Measurements from ENCODE around the gene RANBP17. TPM values are rescaled to one million over a fixed set of nuclear protein-coding genes. Genes with fewer than 3 reads are reported as not detected.

The RANBP17 gene
- total and polyA plus RNA-seq, 2 of the 4 experiments (the other 2 are of a cell fraction), result 8.2 to 29.0 TPM

- no peaks in the 10 kb centered on the region for H3K79me1 ChIP-seq (ENCODE audit: low read depth in 1 of 2, low read length in 2 of 2)
- H3K56ac ChIP-seq (ENCODE audit: extremely low read depth, insufficient read depth, low read length), result no peak overlapping the region
- H4K5ac ChIP-seq (ENCODE audit: low read depth, low read length), result no peak overlapping the region
- H3K18ac ChIP-seq (ENCODE audit: low read depth, low read length), result no peak overlapping the region
- dilution Hi-C loops (cut with HindIII; ENCODE audit: low sequenced_read_pairs, unreplicated experiment), result no loop called here
- H3K4me3 ChIP-seq (ENCODE audit: insufficient read depth, low read depth, low read length), result no peak overlapping the region
- H2AFZ ChIP-seq (replicated peaks; ENCODE audit: low read length, poor library complexity), result no peak overlapping the region
- H4K20me1 ChIP-seq (ENCODE audit: insufficient read depth, low read length), result no peaks in the 10 kb centered on the region
- H3K4me1 ChIP-seq (ENCODE audit: control insufficient read depth, insufficient read depth, low read length), result peaks cover 3% of the 10 kb centered on the region; the same call in 1 of the 2 replicates
- intact Hi-C loops (cut with micrococcal nuclease), result loop anchor here (5.0 kb wide), 2 partner anchors 165 to 340 kb away; no protein-coding TSS in a partner anchor
- no peak overlapping the region for H3K4me2 ChIP-seq (ENCODE audit: low read depth, low read length)
- in situ Hi-C loops (cut with MboI; ENCODE audit: low sequenced_read_pairs), result loop anchor here (25.0 kb wide), 1 partner anchor 340 kb away; no protein-coding TSS in a partner anchor
- DNase-seq (peak; percentile 54), ATAC-seq (ENCODE audit: low read depth) (peak; percentile 75)
- no peak overlapping the region for H3K9ac ChIP-seq (ENCODE audit: low read depth, low read length)
- ChIA-PET POLR2A (ENCODE audit: unreplicated experiment) (no interaction called here), CTCF (interaction anchor here (0.5 to 1.0 kb wide), 6 partner anchors 16 to 322 kb away, joined by 3 read pairs; no protein-coding TSS in a partner anchor)
- TF ChIP-seq CEBPB (IDR thresholded peaks at IDR 0.05; ENCODE audit: low read depth, low read length) (no peak), BHLHE40 (IDR thresholded peaks at IDR 0.05; ENCODE audit: low read depth, low read length) (no peak), SMC3 (IDR thresholded peaks at IDR 0.05; ENCODE audit: low read depth, low read length) (peak; percentile 48; the same call in 1 of the 2 replicates), NFE2L2 (IDR thresholded peaks at IDR 0.05; ENCODE audit: low read depth, low read length) (no peak), MXI1 (IDR thresholded peaks at IDR 0.05; ENCODE audit: borderline replicate concordance, low read depth, low read length) (no peak), POLR2A (IDR thresholded peaks at IDR 0.05; ENCODE audit: low read depth, low read length) (no peak), RFX5 (IDR thresholded peaks at IDR 0.05; ENCODE audit: low read depth, low read length) (no peak), RAD21 (IDR thresholded peaks at IDR 0.05; ENCODE audit: low read length) (peak; percentile 53), CTCF (conservative IDR thresholded peaks at IDR 0.05; ENCODE audit: low read depth, low read length) (peak; percentile 47), FOS (IDR thresholded peaks at IDR 0.05; ENCODE audit: low read depth, low read length) (no peak), RCOR1 (IDR thresholded peaks at IDR 0.05; ENCODE audit: insufficient replicate concordance, low read length) (no peak), MAZ (IDR thresholded peaks at IDR 0.05; ENCODE audit: borderline replicate concordance, low read depth, low read length) (no peak)
- TF ChIP-seq, protein P1, sequence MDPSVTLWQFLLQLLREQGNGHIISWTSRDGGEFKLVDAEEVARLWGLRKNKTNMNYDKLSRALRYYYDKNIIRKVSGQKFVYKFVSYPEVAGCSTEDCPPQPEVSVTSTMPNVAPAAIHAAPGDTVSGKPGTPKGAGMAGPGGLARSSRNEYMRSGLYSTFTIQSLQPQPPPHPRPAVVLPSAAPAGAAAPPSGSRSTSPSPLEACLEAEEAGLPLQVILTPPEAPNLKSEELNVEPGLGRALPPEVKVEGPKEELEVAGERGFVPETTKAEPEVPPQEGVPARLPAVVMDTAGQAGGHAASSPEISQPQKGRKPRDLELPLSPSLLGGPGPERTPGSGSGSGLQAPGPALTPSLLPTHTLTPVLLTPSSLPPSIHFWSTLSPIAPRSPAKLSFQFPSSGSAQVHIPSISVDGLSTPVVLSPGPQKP (IDR thresholded peaks at IDR 0.05; ENCODE audit: borderline replicate concordance, low read depth, low read length), result no peak
- TF ChIP-seq, protein P2, sequence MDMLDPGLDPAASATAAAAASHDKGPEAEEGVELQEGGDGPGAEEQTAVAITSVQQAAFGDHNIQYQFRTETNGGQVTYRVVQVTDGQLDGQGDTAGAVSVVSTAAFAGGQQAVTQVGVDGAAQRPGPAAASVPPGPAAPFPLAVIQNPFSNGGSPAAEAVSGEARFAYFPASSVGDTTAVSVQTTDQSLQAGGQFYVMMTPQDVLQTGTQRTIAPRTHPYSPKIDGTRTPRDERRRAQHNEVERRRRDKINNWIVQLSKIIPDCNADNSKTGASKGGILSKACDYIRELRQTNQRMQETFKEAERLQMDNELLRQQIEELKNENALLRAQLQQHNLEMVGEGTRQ (IDR thresholded peaks at IDR 0.05; ENCODE audit: low read depth, low read length), result no peak
- H2AK9ac ChIP-seq (replicated peaks; ENCODE audit: low read depth, low read length, poor library complexity), result no peak overlapping the region
- H4K91ac ChIP-seq (ENCODE audit: insufficient read depth, low read depth, low read length), result no peak overlapping the region
- H3K27me3 ChIP-seq (ENCODE audit: control insufficient read depth, insufficient read depth, low read length), result no peaks in the 10 kb centered on the region
- no peak overlapping the region for H2BK20ac ChIP-seq (ENCODE audit: low read depth, low read length)
- no peaks in the 10 kb centered on the region for H3K36me3 ChIP-seq (ENCODE audit: control insufficient read depth, insufficient read depth, low read length)
- no TSS peak for BruUV-seq (replicated peaks)
- H2BK5ac ChIP-seq (ENCODE audit: low read depth, low read length, poor library complexity, severe bottlenecking), result no peak overlapping the region
- no peak overlapping the region for H3K14ac ChIP-seq (replicated peaks; ENCODE audit: low read depth, low read length)
- no peak overlapping the region for H2BK15ac ChIP-seq (ENCODE audit: low read depth, low read length)
- H2AK5ac ChIP-seq (ENCODE audit: low read depth, low read length), result no peak overlapping the region
- WGBS, 2 experiments (ENCODE audit: extremely low coverage in 2 of 2, insufficient read length in 1 of 2), result 71% methylated on average over 1 of the region's 4 CpGs; no CpG with 5 or more reads in 1 of the 2 experiments
- no peak overlapping the region for H3K27ac ChIP-seq (ENCODE audit: insufficient read depth, low read length)
- H3K4ac ChIP-seq (ENCODE audit: low read depth, low read length), result no peak overlapping the region
- no peak overlapping the region for H2BK120ac ChIP-seq (ENCODE audit: low read depth, low read length)
- no peak overlapping the region for H4K8ac ChIP-seq (ENCODE audit: low read depth in 2 of 2, low read length in 2 of 2)
- no peak overlapping the region for H3K23ac ChIP-seq (ENCODE audit: low read depth, low read length)
- no peaks in the 10 kb centered on the region for H3K9me3 ChIP-seq (ENCODE audit: control insufficient read depth, insufficient read depth, low read length)
- no peaks in the 10 kb centered on the region for H3K9me1 ChIP-seq (ENCODE audit: insufficient read depth, low read length)
These were observed 290.6 kb downstream of the RANBP17 start for GRCh38 chr5:171152382-171152781.

Measured in IMR-90 (cell line).